ENCODE data around the gene SCAMP5. TPM values are rescaled to one million over a fixed set of nuclear protein-coding genes. Genes with fewer than 3 reads are reported as not detected.

Gene SCAMP5
- total and polyA plus RNA-seq, 2 of the 13 experiments (the other 11 are each of a cell fraction or from before 2014, with no cell fraction given): 34.3 to 49.0 TPM

DNA sequence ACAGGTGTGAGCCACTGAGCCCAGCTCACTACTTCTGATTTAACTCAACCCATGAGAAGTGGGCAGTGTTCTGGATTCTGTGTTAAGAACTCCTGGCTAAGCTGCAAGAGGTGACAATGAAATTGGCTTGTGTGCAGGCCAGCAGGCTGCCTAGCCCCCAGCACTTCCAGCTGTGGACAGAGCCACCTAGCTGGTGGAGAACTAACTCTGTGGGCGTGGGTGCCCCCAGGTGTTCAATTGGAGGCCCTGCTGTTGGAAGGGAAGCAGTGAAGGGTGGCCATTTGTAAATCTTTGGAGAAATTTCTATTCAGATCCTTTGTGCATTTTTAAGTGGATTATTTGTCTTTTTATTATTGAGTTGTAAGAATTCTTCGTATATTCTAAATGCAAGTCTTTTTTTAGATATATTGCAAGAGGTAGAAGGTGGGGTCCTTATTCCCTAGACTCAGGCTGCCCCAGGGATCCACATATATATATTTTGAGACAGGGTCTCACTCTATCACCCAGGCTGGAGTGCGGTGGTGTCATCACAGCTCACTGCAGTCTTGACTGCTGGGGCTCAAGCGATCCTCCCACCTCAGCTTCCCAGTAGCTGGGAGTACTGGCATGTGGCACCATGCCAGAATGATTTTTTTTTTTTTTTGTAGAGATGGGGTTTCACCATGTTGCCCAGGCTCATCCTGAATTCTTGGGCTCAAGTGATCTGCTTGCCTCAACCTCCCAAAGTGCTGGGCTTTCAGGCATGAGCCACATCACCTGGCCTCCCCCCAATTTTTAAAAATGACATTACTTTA, 7.2 kb upstream of the SCAMP5 start (continued):
- TF ChIP-seq, protein P1, sequence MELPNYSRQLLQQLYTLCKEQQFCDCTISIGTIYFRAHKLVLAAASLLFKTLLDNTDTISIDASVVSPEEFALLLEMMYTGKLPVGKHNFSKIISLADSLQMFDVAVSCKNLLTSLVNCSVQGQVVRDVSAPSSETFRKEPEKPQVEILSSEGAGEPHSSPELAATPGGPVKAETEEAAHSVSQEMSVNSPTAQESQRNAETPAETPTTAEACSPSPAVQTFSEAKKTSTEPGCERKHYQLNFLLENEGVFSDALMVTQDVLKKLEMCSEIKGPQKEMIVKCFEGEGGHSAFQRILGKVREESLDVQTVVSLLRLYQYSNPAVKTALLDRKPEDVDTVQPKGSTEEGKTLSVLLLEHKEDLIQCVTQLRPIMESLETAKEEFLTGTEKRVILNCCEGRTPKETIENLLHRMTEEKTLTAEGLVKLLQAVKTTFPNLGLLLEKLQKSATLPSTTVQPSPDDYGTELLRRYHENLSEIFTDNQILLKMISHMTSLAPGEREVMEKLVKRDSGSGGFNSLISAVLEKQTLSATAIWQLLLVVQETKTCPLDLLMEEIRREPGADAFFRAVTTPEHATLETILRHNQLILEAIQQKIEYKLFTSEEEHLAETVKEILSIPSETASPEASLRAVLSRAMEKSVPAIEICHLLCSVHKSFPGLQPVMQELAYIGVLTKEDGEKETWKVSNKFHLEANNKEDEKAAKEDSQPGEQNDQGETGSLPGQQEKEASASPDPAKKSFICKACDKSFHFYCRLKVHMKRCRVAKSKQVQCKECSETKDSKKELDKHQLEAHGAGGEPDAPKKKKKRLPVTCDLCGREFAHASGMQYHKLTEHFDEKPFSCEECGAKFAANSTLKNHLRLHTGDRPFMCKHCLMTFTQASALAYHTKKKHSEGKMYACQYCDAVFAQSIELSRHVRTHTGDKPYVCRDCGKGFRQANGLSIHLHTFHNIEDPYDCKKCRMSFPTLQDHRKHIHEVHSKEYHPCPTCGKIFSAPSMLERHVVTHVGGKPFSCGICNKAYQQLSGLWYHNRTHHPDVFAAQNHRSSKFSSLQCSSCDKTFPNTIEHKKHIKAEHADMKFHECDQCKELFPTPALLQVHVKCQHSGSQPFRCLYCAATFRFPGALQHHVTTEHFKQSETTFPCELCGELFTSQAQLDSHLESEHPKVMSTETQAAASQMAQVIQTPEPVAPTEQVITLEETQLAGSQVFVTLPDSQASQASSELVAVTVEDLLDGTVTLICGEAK (IDR thresholded peaks at IDR 0.05): no peak
- TF ChIP-seq, protein P1 (CRISPR knock-in tag; IDR thresholded peaks at IDR 0.05): no peak
- TF ChIP-seq IKZF4 (CRISPR knock-in tag; IDR thresholded peaks at IDR 0.05; ENCODE audit: borderline replicate concordance, low read depth, not compliant biosample characterization) (no peak), PLRG1 (conservative IDR thresholded peaks at IDR 0.05) (no peak), SMC3 (IDR thresholded peaks at IDR 0.05; ENCODE audit: low read length) (peak; percentile 71), KDM1A (CRISPR knock-in tag; IDR thresholded peaks at IDR 0.05) (no peak), ZNF878 (CRISPR knock-in tag; IDR thresholded peaks at IDR 0.05) (no peak), JDP2 (CRISPR knock-in tag; IDR thresholded peaks at IDR 0.05; ENCODE audit: borderline replicate concordance) (no peak), KLF16 (CRISPR knock-in tag; IDR thresholded peaks at IDR 0.05) (0 out of 4 replicates have a peak, but pooled peaks of 1 of the 2 experiments have one; percentile 35), NBN (conservative IDR thresholded peaks at IDR 0.05) (no peak), SP140L (CRISPR knock-in tag; IDR thresholded peaks at IDR 0.05; ENCODE audit: borderline replicate concordance) (no peak), RAD21 (CRISPR knock-in tag; IDR thresholded peaks at IDR 0.05) (peak; percentile 79)
- TF ChIP-seq, protein P2, sequence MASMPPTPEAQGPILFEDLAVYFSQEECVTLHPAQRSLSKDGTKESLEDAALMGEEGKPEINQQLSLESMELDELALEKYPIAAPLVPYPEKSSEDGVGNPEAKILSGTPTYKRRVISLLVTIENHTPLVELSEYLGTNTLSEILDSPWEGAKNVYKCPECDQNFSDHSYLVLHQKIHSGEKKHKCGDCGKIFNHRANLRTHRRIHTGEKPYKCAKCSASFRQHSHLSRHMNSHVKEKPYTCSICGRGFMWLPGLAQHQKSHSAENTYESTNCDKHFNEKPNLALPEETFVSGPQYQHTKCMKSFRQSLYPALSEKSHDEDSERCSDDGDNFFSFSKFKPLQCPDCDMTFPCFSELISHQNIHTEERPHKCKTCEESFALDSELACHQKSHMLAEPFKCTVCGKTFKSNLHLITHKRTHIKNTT (CRISPR knock-in tag; IDR thresholded peaks at IDR 0.05): no peak
- TF ChIP-seq, protein P3, sequence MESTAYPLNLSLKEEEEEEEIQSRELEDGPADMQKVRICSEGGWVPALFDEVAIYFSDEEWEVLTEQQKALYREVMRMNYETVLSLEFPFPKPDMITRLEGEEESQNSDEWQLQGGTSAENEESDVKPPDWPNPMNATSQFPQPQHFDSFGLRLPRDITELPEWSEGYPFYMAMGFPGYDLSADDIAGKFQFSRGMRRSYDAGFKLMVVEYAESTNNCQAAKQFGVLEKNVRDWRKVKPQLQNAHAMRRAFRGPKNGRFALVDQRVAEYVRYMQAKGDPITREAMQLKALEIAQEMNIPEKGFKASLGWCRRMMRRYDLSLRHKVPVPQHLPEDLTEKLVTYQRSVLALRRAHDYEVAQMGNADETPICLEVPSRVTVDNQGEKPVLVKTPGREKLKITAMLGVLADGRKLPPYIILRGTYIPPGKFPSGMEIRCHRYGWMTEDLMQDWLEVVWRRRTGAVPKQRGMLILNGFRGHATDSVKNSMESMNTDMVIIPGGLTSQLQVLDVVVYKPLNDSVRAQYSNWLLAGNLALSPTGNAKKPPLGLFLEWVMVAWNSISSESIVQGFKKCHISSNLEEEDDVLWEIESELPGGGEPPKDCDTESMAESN (CRISPR knock-in tag; conservative IDR thresholded peaks at IDR 0.05): no peak

All from HepG2 (cell line).